ENCODE results near the gene GPR176.
A peak's percentile ranks its signal among the peaks of the same experiment; 100 is the strongest.

Gene GPR176

DNA sequence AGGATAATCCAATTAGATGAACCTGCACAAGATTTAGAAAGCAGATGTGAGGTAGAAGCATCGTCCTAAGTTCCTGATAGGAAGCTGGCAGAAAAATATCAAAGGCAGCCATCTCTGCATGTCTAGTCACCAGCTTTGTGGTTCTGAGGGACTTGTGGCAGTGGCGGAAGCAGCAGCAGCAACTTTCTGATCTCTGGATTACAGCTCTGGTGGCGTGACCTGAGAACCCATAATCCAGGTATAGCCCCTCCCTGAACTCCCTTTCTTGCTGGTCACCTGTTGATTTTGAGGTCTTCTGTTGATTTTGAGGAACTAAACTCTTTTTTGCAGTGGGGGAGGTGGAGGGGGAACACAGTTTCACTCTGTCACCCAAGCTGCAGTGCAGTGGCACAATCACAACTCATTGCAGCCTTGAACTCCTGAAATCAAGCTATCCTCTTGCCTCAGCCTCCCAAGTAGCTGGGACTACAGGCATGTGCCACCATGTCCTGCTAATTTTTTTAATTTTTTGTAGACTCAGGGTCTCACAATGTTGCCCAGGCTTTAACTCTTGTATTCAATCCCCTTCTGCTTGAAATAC lies 145.3 kb downstream of the GPR176 start:
- H3K4me3 ChIP-seq (ENCODE audit: low read depth, low read length): no peak overlapping the region
- TF ChIP-seq, protein P1, sequence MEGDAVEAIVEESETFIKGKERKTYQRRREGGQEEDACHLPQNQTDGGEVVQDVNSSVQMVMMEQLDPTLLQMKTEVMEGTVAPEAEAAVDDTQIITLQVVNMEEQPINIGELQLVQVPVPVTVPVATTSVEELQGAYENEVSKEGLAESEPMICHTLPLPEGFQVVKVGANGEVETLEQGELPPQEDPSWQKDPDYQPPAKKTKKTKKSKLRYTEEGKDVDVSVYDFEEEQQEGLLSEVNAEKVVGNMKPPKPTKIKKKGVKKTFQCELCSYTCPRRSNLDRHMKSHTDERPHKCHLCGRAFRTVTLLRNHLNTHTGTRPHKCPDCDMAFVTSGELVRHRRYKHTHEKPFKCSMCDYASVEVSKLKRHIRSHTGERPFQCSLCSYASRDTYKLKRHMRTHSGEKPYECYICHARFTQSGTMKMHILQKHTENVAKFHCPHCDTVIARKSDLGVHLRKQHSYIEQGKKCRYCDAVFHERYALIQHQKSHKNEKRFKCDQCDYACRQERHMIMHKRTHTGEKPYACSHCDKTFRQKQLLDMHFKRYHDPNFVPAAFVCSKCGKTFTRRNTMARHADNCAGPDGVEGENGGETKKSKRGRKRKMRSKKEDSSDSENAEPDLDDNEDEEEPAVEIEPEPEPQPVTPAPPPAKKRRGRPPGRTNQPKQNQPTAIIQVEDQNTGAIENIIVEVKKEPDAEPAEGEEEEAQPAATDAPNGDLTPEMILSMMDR (IDR thresholded peaks at IDR 0.05; ENCODE audit: insufficient read depth, low read depth, low read length, missing control alignments): no peak
- DNase-seq (ENCODE audit: low read depth): peak; percentile 46

DNA sequence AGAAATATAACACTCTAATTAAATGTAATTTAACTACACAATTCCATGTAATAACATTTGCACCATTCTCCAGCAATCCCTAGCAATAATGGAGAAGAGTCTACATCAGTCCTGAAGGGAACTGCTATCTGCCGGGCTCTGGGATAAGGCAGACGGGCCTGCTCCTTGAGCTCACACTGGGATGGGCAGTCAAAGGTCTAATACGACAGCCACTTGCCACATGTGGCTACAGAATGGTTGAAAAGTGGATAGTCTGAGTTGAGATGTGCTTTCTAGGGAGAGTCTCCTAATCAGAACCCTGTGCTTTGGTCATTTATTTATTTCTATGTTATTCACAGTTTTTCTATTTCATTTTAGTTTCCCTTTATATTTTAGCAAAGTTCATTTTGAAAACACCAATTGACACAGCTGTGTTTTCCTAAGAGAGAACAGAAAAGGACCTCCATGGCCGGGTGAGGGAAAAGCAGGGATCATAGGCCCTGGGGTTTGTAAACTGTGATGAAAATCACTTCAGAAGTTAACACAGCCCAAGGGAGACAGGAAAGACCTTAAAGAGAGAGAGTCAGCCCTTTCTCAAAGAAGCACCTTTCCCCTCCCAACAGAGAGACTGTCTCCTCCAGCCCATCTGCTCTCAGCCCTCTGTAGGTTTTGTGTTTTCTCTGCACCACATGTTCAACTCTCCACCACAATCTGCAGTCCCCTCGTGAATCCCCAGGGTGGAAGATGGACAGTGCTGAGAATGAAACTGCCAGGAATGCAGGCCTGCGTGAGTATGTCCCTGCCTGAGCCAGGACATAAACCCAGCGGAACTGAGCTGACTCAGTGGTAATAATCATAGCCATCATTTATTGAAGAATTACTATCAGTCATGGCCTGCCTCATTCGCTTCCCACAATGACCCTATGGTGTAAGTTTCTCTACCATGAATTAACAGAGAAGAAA lies 149.0 kb downstream of the GPR176 start:
- no peak for DNase-seq (ENCODE audit: low read depth)
- TF ChIP-seq, protein P1 (IDR thresholded peaks at IDR 0.05; ENCODE audit: insufficient read depth, low read depth, low read length, missing control alignments): no peak
- H3K4me3 ChIP-seq (ENCODE audit: low read depth, low read length): no peak overlapping the region

DNA sequence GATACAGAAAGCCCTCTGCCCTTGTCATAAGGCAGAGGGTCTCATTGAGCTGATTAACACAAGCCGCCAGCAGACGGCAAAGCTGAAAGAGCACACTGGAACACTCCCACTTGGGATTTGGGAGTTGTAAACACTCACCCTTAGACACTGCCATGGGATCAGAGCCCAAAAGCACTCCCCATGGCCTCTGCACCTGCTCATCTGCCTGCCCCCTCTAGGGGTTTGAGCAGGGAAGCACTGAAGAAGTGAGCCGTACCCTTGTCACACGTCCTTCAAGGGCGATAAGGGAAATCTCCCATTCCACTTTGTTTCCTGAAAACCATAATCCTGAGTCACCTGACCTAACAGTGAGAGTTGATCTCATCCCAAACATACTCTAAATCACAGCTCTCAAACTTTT lies 152.1 kb downstream of the GPR176 start:
- TF ChIP-seq, protein P1 (IDR thresholded peaks at IDR 0.05; ENCODE audit: insufficient read depth, low read depth, low read length, missing control alignments): no peak
- no peak overlapping the region for H3K4me3 ChIP-seq (ENCODE audit: low read depth, low read length)
- no peak for DNase-seq (ENCODE audit: low read depth)

DNA sequence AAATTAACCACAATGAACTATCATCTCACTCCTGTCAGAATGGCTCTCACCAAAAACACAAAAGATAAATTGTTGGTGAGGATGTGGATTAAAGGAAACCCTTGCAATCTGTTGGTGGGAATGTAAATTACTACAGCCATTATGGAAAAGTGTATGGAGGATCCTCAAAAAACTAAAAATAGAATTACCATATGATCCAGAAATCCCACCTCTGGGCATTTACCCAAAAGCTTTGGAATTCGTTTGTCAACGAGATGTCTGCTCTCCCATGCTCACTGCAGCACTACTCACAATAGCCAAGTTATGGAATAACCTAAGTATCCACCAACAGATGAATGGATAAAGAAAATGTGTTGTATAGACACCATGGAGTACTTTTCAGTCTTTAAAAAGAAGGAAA lies 159.1 kb downstream of the GPR176 start:
- TF ChIP-seq, protein P1 (IDR thresholded peaks at IDR 0.05; ENCODE audit: insufficient read depth, low read depth, low read length, missing control alignments): no peak
- H3K4me3 ChIP-seq (ENCODE audit: low read depth, low read length): no peak overlapping the region
- DNase-seq (ENCODE audit: low read depth): no peak

DNA sequence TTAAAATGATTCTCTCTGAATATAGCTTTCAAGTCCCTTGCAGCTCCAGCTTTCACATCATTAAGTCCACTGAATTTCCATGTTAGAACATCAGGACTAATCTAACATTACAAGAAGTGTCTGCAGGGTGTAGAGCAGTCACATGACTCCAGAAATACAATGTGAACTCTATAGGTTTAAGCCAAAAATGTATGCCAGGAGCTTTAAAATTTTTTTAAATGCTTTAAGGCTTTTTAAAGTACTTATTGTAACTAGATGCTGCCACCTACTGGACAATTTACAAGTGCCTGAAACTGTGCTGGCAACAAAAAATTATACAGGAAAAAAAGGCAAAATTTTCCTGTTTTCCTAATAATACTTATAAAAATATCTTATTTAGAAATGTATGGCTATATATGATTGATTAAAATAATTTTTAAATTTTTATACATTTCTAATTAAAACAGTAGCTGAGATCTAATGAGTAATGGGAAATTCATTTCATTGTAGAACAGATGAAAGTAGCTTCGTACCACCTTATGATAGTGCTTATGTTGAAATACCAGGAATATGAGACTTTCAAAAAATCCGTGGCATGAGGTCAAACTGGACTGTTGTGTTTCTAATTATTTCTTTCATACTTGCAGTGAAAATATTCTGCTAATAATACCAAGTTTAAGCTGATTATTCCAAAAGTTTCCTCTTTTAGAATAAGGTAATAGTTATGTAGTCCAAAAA lies 163.1 kb downstream of the GPR176 start:
- DNase-seq (ENCODE audit: low read depth): peak; percentile 68
- TF ChIP-seq, protein P1 (IDR thresholded peaks at IDR 0.05; ENCODE audit: insufficient read depth, low read depth, low read length, missing control alignments): peak; percentile 47
- no peak overlapping the region for H3K4me3 ChIP-seq (ENCODE audit: low read depth, low read length)

DNA sequence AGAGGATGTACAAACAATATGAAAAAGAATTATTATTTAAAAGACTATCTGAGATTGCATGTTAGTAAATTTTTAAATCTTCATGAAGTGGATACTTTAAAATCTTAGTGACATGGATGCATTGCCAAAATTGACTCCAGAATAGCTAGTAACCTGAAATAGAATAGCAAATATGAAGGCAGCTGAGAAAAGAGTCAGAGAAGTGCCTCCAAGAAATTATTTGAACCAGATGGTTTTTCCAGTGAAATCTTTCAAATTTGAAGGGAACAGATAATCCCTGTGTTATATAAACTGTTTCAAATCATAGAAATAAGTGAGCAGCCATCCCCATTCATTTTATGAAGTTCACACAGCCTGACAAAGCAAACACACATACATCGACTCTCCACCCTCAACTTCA lies 167.1 kb downstream of the GPR176 start:
- H3K4me3 ChIP-seq (ENCODE audit: low read depth, low read length): no peak overlapping the region
- TF ChIP-seq, protein P1 (IDR thresholded peaks at IDR 0.05; ENCODE audit: insufficient read depth, low read depth, low read length, missing control alignments): no peak
- DNase-seq (ENCODE audit: low read depth): no peak

Measured in GM12865 (cell line).